A549 treated with ZK216348 at 1 μM for 4 hours (cell line): Measurements from ENCODE around the gene TPCN2. TPM values are rescaled to one million over a fixed set of nuclear protein-coding genes. Genes with fewer than 3 reads are reported as not detected.

Experiments
- total RNA-seq: library from RNA; stranded (reverse); fragments of 200-300 nt; extraction: Qiagen RNA extraction; gene quantifications from 5 replicates; pipeline ENCODE4 v1.2.3, GENCODE V29; 2022; ENCODE audit warnings: low read depth

Gene TPCN2
- total RNA-seq: 8.1 to 15.0 TPM (median 12.8 TPM) in 5 replicates

GRCh38 chr11:69048694-69049489 is at the start of gene TPCN2:
Gene TPCN2, plus strand, starts transcription at chr11:69048932. Its CDS starts 66 bp downstream, at chr11:69048998.

GRCh38 chr11:69013009-69013951 is 35.5 kb upstream of the TPCN2 start, which contains the start of gene MRGPRF:
Gene MRGPRF, minus strand, starts transcription at chr11:69013246. Its CDS starts 3,345 bp downstream, at chr11:69009901.

DNA sequence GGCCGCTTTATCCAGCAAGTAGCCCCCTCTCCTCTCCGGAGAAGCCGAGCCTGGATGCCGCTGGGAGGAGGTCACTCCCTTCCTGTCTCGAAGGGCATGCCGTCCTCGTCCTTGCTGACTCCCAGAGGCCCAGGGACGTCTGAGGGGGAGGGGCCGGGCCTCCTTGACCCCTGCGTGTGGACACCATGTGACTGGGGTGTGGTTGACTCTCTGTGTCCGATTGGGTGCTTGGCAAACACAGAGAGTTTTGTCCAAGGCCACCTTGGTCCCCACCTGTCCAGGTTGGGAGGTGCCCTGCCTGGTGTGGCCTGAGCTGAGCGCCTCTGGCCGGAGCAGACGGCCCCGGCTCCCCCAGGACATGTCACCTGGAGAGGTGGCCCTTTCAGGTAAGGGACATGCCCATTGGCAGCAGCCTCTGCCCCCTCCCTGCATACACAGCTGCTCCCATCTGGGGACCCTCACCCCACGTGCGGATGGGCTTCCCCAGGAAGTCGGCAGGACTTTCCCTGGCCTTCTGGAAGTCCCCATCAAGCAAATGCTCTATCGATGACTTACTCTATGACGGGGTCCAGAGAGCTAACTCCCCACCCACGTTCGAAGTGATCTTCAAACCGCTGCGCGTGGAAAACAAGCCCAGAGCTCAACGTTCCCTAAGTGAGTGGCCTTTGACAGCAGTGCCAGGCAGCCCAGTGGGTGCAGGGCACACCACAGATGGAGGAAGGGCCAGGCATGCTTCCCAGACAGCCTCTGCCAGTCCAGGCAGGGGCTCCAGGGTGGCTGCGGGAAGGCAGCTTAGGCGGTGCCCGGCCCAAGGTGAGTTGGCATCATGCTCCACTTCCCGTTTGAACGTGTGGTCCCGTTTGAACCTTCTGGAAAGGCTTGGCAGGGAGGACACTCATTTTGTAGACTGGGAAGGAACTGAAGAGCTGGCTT is 106.8 kb downstream of the TPCN2 start, which contains the start of gene SMIM38:
TSS of gene SMIM38 (plus strand) at position 634 of the 933 bp plus-strand sequence. CDS start 1,912 bp downstream, outside the sequence.

Other genes with a start within 250 kb of the TPCN2 start
- 26.9 to 34.0 TPM (median 30.6 TPM) in 5 replicates for gene CPT1A, start 207.0 kb upstream of the TPCN2 start, total RNA-seq
- gene MRPL21, start 145.1 kb upstream of the TPCN2 start, total RNA-seq: 108 to 148 TPM (median 131 TPM) in 5 replicates
- gene IGHMBP2, start 145.0 kb upstream of the TPCN2 start, total RNA-seq: 15.2 to 17.2 TPM (median 15.5 TPM) in 5 replicates
- not detected in 5 replicates for gene MRGPRD, start 67.9 kb upstream of the TPCN2 start, total RNA-seq
- 0.06 to 0.09 TPM in 2 of 5 replicates, not detected in the others for gene MRGPRF, start 35.7 kb upstream of the TPCN2 start, total RNA-seq
- 0.09 to 0.16 TPM in 2 of 5 replicates, not detected in the others for gene SMIM38, start 107.0 kb downstream of the TPCN2 start, total RNA-seq
- gene MYEOV, start 245.2 kb downstream of the TPCN2 start, total RNA-seq: 97.8 to 134 TPM (median 127 TPM) in 5 replicates